ENCODE measurements around the gene LINC00237. TPM values are rescaled to one million over a fixed set of nuclear protein-coding genes. Genes with fewer than 3 reads are reported as not detected.

LINC00237 gene
- total RNA-seq, 1 experiment from 2014 or later: not detected

DNA sequence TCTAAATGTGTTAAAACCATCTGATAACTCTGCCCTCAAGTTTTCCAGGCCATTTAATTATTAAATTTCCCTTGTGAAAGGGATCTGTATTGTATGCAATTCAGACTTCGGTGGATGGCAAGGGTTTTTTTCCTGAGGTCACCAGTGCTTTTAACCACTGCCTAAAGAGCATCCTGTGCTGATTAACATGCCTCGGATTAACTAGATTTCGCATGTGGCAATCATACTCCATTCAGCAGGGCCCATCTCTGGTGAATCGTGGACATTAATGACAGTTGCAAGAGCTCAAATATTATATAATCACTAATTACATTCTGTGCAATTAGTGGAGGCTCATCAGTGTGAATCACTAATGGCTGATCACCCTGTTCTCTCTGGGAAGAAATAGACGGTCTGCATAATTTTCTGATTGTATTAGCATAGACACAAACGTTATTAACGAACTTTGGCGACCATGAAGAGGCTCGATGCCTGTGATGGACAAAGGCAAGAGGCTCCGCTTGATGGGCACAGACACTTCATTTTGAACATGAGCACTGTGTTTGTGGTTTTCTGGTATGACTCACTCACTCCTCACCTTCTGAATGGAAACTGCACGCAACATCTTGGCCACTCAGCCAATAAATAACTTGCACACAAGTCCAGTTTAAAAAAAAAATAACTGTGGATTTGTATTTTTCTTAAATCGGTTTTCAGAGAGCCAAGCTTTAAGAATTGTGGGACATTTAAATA lies 31.4 kb downstream of the LINC00237 start:
- peak; percentile 39 for DNase-seq (ENCODE audit: low read depth, low spot score)
- in situ Hi-C loops (cut with HindIII; ENCODE audit: low pct_unique_long_range_greater_than_20kb, low sequenced_read_pairs): no loop called here

DNA sequence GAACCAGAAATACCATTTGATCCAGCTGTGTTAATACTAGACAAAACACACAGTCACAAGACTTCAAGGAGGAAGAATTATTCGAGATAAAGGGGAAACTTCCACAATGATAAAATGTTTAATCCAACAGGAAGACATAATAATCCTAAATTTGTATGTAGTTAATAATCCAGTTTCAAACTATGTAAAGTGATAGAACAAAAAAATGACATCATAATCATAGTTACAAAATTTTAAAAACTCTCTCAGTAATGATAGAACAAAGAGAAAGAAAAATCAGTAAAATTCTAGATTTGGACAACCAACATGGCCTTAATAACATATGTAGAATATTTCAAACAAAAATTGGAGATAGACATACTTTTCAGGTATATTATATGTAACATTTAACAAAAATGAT lies 38.9 kb downstream of the LINC00237 start:
- no peak for DNase-seq (ENCODE audit: low read depth, low spot score)
- in situ Hi-C loops (cut with HindIII; ENCODE audit: low pct_unique_long_range_greater_than_20kb, low sequenced_read_pairs): no loop called here

DNA sequence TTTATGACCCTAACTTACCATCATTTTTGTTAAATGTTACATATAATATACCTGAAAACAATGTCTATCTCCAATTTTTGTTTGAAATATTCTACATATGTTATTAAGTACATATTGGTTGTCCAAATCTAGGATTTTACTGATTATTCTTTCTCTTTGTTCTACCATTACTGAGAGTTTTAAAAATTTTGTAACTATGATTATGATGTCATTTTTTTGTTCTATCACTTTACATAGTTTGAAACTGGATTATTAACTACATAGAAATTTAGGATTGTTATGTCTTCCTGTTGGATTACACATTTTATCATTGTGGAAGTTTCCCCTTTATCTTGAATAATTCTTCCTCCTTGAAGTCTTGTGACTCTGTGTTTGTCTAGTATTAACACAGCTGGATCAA lies 41.2 kb downstream of the LINC00237 start:
- in situ Hi-C loops (cut with HindIII; ENCODE audit: low pct_unique_long_range_greater_than_20kb, low sequenced_read_pairs): no loop called here
- no peak for DNase-seq (ENCODE audit: low read depth, low spot score)

DNA sequence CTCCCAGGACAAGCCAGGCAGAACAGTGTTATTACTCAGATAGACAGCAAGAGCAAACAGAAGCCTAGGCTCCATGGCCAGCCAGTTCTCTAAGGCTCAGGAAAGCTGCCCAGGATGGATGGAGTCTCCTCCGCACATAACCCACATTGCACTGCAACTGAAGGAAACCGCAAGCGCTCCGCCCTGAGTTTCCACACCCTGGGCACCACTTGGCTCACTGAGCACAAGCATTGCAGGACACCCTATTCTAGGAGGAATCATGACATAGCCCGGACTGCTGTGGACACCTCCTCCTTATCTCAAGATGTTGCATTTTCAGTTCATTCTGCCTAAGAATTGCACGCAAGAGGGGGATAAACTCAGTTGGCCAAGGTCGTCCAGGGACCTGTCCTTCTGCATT lies 42.9 kb downstream of the LINC00237 start:
- in situ Hi-C loops (cut with HindIII; ENCODE audit: low pct_unique_long_range_greater_than_20kb, low sequenced_read_pairs): no loop called here
- DNase-seq (ENCODE audit: low read depth, low spot score): no peak

DNA sequence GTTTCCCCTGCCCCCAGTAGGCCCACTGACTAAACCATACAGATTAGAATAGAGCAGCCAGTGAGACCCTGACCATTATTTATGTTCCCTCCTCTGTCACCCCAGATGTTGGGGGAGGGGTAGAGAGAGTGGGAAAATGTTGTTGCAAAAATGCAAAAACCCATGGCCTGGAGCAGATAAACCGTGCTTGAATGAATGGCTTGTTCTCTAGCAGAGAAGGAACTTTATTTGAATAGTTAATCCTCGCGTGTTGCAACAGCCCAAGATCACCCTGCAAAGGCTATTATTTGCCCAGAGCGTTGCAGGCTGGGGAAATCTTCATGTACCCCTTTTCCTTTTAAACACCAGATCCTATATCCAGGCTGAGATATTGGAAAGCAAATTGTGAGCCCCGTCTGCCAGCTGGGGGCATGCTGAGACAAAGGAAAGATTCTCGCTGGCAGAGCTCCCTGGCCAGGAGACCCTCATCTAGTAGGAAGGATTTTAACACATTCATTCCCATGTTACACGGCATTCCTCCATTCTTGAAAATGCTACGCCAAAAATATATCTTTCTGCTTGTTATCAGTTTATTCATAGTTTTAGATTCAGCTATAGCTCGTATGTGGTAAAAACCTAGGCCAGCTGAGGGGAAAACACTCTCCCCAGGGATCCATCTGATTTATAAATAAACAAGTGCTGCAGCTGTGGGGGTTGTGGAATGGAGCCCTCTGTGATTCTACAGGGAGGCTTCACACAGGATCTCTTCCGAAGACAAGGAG lies 53.0 kb downstream of the LINC00237 start:
- in situ Hi-C loops (cut with HindIII; ENCODE audit: low pct_unique_long_range_greater_than_20kb, low sequenced_read_pairs): no loop called here
- peak; percentile 76 for DNase-seq (ENCODE audit: low read depth, low spot score)

DNA sequence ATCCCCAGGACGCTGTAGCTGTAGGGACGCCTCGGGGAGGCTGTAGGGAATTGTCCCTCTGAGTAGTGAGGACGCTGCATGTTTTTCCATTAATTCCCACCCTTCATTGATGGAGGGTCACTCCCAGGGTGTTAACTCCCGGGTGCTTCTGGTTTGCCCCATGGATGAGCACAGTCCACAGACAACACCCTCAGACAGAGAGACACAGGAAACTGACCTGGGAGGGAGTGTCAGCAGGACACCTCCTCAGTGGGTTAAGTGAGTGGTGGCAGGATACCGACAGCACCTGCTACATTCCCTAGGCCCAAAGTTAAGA lies 53.5 kb downstream of the LINC00237 start:
- in situ Hi-C loops (cut with HindIII; ENCODE audit: low pct_unique_long_range_greater_than_20kb, low sequenced_read_pairs): no loop called here
- no peak for DNase-seq (ENCODE audit: low read depth, low spot score)

DNA sequence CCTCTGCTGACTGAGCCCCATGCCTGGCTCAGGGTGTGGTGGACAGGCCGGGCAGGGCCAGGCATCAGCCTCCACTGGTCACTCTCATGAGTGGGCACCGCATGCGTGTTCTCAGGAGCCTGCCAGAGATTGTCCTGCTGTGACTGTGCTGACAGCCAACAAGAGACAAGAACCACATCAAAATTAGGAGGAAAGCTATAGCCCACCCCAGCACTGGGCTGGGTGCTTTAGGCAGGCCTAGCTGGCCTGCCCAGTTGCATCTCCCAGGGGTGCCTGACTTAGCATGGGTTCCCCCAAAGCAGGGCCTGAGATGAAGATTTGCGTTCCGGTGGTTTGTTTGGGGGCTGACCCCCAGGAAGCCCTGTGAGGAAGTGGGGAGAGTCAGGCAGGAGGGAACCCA lies 53.9 kb downstream of the LINC00237 start:
- in situ Hi-C loops (cut with HindIII; ENCODE audit: low pct_unique_long_range_greater_than_20kb, low sequenced_read_pairs): no loop called here
- no peak for DNase-seq (ENCODE audit: low read depth, low spot score)

DNA sequence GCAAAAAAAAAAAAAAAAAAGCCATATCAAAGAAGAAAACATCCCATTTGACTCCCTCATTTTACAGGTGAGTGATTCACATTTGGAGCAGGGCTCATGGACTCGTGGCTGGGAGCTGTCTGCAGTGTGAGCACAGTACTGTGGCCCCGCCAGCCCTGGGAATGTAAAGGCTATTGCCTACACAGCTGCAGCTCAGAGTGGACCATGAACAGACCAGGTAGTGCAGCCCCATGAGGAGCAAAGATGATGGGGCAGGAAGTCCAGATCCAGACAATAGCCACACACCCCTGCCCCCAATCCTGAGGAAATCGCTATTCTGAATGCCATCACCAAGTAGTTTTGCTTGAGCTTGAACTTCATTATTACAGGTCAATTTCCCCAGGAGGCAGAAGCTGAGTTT lies 55.4 kb downstream of the LINC00237 start:
- DNase-seq (ENCODE audit: low read depth, low spot score): no peak
- in situ Hi-C loops (cut with HindIII; ENCODE audit: low pct_unique_long_range_greater_than_20kb, low sequenced_read_pairs): no loop called here

DNA sequence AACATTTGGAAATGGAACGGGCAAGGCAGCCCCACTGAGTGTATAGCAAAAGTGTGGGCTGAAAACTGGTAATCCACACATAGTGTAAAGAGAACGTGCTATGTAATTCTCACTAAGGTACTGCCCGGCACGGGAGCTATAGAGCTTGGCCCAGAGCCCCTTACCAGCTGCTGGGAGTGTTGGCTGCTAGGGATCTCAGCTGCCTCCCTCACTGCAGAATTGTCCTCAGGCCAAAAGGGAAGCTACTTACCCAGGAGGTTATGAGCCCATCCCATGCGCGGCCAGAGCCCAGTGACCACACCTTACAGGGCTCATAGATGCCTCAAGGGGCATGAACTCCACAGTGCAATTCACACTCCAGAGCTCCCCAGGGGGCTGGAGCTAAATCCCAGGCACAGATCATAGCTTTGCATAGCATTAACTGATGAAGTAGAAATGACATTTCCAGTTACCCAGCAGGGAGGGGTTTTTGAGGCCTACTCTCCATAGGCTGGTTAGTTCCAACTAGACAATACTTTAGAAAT lies 56.8 kb downstream of the LINC00237 start:
- DNase-seq (ENCODE audit: low read depth, low spot score): no peak
- in situ Hi-C loops (cut with HindIII; ENCODE audit: low pct_unique_long_range_greater_than_20kb, low sequenced_read_pairs): no loop called here

DNA sequence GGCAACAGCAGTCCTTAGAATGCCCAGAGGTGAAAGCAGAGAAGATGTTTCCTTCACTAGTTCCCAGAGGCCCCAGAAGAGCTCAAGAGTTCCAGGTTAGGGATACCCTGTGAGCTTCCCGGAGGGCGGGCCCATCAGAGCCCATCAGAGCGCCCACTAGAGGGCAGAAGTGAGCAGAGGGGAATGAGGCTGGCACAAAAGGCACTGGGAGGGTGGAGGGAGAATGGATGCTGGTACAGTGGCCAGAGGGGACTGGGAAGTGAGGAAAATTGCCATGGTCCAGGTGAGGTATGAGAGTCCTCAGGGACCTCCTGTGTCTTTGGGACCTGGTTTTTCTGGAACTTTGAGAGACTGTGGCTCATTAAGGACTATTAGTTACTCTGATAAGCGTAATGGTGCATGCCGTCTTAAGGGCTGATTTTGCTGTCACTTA lies 57.3 kb downstream of the LINC00237 start:
- in situ Hi-C loops (cut with HindIII; ENCODE audit: low pct_unique_long_range_greater_than_20kb, low sequenced_read_pairs): no loop called here
- peak; percentile 82 for DNase-seq (ENCODE audit: low read depth, low spot score)

DNA sequence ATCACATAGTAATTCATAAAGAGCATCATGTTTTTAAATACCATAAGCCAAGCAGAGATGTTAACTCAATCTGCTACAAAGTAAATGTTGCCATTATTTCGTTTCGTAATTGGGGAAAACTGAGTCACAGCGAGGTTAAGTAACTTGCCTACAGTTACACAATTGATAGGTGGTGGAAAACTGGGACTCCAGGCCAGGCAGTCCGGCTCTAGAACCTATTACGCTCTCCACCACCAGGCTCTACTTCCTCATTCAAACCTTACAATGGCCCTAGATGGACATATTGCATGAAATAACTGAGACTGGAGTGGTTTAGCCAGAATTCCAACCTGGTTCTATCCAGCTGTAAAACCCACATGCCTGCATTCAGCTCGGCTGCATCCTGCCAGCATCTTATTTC lies 58.2 kb downstream of the LINC00237 start:
- in situ Hi-C loops (cut with HindIII; ENCODE audit: low pct_unique_long_range_greater_than_20kb, low sequenced_read_pairs): no loop called here
- no peak for DNase-seq (ENCODE audit: low read depth, low spot score)

DNA sequence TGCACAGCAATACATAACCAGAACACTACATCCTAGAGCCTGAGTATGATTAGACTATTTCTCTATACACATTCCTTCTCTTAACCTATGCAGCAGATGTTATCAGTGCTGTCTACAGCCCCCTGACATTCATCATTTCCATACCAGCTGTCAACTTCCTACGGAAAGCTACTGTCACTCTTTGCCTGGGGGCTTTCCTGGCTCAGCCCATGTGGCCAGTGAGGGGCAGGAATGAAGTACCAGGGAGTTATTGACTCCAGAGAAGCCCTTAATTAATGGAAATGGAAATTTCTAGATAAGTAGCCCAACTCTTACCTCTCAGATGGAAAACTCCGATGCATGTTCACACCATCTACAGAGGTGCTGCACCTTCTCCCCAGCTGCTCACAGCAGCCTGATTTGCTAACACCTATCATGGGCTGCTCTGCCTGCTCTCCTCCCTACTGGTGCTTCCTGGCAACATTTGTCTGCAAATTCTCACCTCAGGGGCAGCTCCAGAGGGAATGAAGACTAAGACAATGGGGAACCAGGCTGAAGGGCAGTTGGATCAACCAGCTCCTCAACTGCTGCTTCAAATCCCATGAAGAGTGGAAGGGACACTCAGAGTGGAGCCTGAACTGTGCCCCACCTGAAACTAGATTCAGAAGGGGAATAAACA lies 59.6 kb downstream of the LINC00237 start:
- in situ Hi-C loops (cut with HindIII; ENCODE audit: low pct_unique_long_range_greater_than_20kb, low sequenced_read_pairs): no loop called here
- no peak for DNase-seq (ENCODE audit: low read depth, low spot score)

Small RNA genes lying within 50 kb of the gene (small RNA-seq; reads per million reads assigned to genes)
- gene RNA5SP477: 0 reads per million in 2 experiments

Other genes starting within 250 kb of the LINC00237 start
- 16.5 and 18.9 TPM in 2 replicates for gene KIZ, start 19.7 kb upstream of the LINC00237 start, total RNA-seq (2014; rRNA removed; shearing (Covaris generic))
- gene XRN2, start 197.0 kb upstream of the LINC00237 start, total RNA-seq (2014; rRNA removed; shearing (Covaris generic)): 151 and 160 TPM in 2 replicates

All from SK-MEL-5 (cell line).